Psoas muscle (tissue), 8 donors: ENCODE measurements around the gene NPLOC4. TPM values are rescaled to one million over a fixed set of nuclear protein-coding genes. Genes with fewer than 3 reads are reported as not detected.

Experiments
- ATAC-seq, 4 donors: fragments of 200-7000 bp; cut with Tn5 transposase; one replicate each; pipeline ENCODE4 v1.9.1; 2020; ENCODE audit warnings: moderate library complexity in 3 of 4, mild to moderate bottlenecking in 2 of 4
- DNase-seq, 2 donors: peaks; one replicate each; pipeline ENCODE4 v3.0.0-alpha.2; 2020
- H3K27ac ChIP-seq: fragments of 200-600 bp; one replicate; pipeline ENCODE4 v1.8.0; 2022
- H3K27me3 ChIP-seq, 3 donors: fragments of 200-600 bp in 1 of 3; one replicate each; pipeline versions ENCODE4 v1.6.1 to v1.8.0; 2013 to 2022; ENCODE audit warnings: low read length in 2 of 3, mild to moderate bottlenecking in 2 of 3, moderate library complexity in 1 of 3; ENCODE audit not compliant: insufficient read depth in 3 of 3
- H3K36me3 ChIP-seq, 2 donors: fragments of 200-600 bp in 1 of 2; one replicate each; pipeline versions ENCODE4 v1.6.1 to v1.8.0; 2013 to 2022; ENCODE audit warnings: low read depth in 1 of 2, mild to moderate bottlenecking in 1 of 2, moderate library complexity in 1 of 2; ENCODE audit not compliant: insufficient read depth in 1 of 2
- H3K4me1 ChIP-seq: fragments of 200-600 bp; one replicate; pipeline ENCODE4 v1.8.0; 2022
- H3K4me3 ChIP-seq: fragments of 200-600 bp; one replicate; pipeline ENCODE4 v1.8.0; 2022; ENCODE audit warnings: mild to moderate bottlenecking
- H3K9me3 ChIP-seq: fragments of 200-600 bp; one replicate; pipeline ENCODE4 v1.8.0; 2022
- WGBS, 3 donors: extraction: QIAGEN DNeasy Blood & Tissue Kit; methylation state at CpG; one replicate each; pipeline versions ENCODE4 v1.1.6 to v1.1.7; 2013; 5-methylcytosine and 5-hydroxymethylcytosine counted together
- intact Hi-C, 2 donors: fragments of 100-400 bp; cut with DNase I; formaldehyde crosslinking; loops; one replicate each; pipeline versions ENCODE4 v1.11.0 to v1.14.2; 2022
- polyA plus RNA-seq, 3 donors: library from polyadenylated mRNA; stranded (reverse); fragments of 200-250 nt; gene quantifications; one replicate each; pipeline ENCODE4 v1.2.3, GENCODE V29; 2013
- total RNA-seq, 4 donors: library from RNA; stranded (reverse); fragmentation: NEBNext Ultra II Directional in 2 of 4; extraction: Animal tissue kit (Norgen Biotek cat#: 25700) in 2 of 4; gene quantifications; one replicate each; pipeline versions ENCODE4 v1.2.1 to v1.2.4, GENCODE V29; 2021 to 2023
- TF ChIP-seq, protein P1 (sequence below): fragments of 200-600 bp; IDR thresholded peaks from one replicate; pipeline ENCODE4 v1.8.0; 2022; ENCODE audit warnings: antibody characterized with exemption
- donor health status: healthy with polysubstance abuse.
- donor health status: DM: no; HTN: no; CAD: no; lungs with moderate emphysema.
- donor health status: Bipolar disorder and iron deficiency.
- donor health status: healthy.
- donor health status: DM: yes; HTN: yes; CAD: no.
- donor health status: DM: no; HTN: no; CAD: no.
- donor health status: DM: no; HTN: no; CAD: no.
- donor health status: DM: yes; HTN: yes; CAD: no.

Gene NPLOC4
- total and polyA plus RNA-seq, 7 donors: 87.3 to 414 (median 204) TPM

DNA sequence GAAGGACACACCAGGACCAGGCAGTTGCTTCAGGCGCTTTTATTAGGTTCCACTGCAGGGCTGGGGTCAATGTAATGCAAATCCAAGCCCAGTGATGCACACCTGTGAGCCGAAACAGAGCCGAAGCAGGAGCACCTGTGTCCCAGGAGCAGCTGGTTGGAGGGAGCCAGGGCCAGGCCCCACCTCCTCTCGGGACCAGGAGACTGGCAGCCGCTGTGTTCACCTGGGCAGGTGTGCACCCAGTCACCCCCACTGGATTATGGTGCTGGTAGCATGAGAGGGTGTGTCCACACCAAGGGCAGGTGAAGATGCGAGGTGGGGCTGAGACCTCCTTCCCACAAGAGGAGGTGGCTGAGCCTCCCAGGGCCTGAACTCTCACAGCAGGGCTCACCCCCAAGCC lies 80.0 kb downstream of the NPLOC4 start:
- ATAC-seq (no peak), DNase-seq (peak in 1 of 2 donors; percentile 40)
- no peak overlapping the region for H3K4me3 ChIP-seq
- TF ChIP-seq, protein P1, sequence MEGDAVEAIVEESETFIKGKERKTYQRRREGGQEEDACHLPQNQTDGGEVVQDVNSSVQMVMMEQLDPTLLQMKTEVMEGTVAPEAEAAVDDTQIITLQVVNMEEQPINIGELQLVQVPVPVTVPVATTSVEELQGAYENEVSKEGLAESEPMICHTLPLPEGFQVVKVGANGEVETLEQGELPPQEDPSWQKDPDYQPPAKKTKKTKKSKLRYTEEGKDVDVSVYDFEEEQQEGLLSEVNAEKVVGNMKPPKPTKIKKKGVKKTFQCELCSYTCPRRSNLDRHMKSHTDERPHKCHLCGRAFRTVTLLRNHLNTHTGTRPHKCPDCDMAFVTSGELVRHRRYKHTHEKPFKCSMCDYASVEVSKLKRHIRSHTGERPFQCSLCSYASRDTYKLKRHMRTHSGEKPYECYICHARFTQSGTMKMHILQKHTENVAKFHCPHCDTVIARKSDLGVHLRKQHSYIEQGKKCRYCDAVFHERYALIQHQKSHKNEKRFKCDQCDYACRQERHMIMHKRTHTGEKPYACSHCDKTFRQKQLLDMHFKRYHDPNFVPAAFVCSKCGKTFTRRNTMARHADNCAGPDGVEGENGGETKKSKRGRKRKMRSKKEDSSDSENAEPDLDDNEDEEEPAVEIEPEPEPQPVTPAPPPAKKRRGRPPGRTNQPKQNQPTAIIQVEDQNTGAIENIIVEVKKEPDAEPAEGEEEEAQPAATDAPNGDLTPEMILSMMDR: no peak
- intact Hi-C loops: loop anchor here in 1 of 2 donors (5.0 kb wide), 1 partner anchor 40 kb away; no protein-coding TSS in a partner anchor
- H3K27ac ChIP-seq: peak overlapping the region; percentile 65
- peaks cover 35% of the 10 kb centered on the region for H3K4me1 ChIP-seq
- H3K9me3 ChIP-seq: no peaks in the 10 kb centered on the region
- H3K36me3 ChIP-seq: peaks cover 5 to 57% of the 10 kb centered on the region in 2 donors
- H3K27me3 ChIP-seq: no peaks in the 10 kb centered on the region
- WGBS, 3 donors: 81 to 94% (median 85%) methylated on average over 6 of the region's 6 CpGs

DNA sequence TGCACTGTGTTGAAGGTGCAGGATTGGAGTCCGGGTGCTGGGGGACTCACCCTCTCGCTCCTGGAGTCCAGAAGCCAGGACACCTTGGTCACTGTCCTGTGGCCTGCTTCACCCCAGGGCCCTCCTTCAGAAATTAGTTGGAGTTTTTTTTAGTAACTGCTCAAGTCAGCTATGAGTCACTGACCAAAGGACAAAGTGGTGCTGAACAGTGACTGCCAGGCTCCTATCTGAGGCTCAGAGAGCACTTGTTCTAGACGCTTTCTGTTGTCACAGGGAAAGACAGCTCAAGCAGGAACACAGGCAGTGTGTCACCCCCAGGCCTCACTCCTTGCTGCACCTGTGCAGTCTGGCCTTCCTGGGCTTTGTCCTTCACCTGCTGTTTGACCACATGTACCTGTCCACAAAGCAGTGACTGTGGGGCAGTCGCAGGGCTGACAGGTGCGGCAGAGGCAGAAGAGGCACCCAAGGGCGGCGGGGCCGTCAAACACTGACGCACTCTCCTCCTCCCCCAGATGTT lies 80.7 kb downstream of the NPLOC4 start:
- H3K36me3 ChIP-seq: peaks cover 5 to 51% of the 10 kb centered on the region in 2 donors
- peak overlapping the region; percentile 65 for H3K27ac ChIP-seq
- TF ChIP-seq, protein P1: no peak
- intact Hi-C loops: loop anchor here in 1 of 2 donors (5.0 kb wide), 1 partner anchor 41 kb away; no protein-coding TSS in a partner anchor
- H3K27me3 ChIP-seq: no peaks in the 10 kb centered on the region
- H3K9me3 ChIP-seq: no peaks in the 10 kb centered on the region
- H3K4me1 ChIP-seq: peaks cover 35% of the 10 kb centered on the region
- no peak for DNase-seq
- peak; percentile 42 to 69 (median 56) for ATAC-seq
- H3K4me3 ChIP-seq: no peak overlapping the region
- WGBS, 3 donors: 65 to 85% (median 73%) methylated on average over 9 of the region's 9 CpGs

DNA sequence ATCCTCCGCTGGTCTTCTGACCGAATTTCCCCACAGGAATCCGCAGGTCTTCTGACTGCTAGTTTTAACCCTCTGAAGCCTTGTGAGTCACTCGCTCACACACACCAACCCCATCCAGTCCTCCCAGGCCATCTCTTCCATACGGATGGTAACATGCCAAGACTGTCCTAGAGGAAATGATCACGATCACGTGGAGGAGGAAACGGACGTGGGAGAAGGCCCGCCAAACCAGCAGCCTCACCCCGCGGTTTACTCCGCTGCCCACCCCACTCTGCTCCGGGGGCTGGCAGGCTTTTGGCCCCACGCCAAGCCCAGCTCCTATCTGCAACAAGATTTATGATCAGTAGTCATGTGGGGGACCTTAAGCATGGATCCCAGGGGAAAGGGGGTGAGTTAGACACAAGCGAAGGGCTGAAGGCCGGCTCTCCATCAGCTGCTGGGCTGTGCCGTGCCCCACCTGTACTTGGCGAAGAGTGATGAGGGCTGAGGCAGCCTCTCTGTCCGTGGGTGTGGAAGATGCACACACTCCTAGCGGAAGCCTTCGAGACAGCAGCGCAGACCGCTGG lies 83.2 kb downstream of the NPLOC4 start:
- ATAC-seq (peak; percentile 9 to 21 (median 14)), DNase-seq (no peak)
- Histone ChIP-seq H3K36me3 (peaks cover 2 to 44% of the 10 kb centered on the region in 2 donors), H3K4me3 (peak overlapping the region; percentile 96), H3K27ac (peak overlapping the region; percentile 81), H3K27me3 (no peaks in the 10 kb centered on the region), H3K9me3 (no peaks in the 10 kb centered on the region), H3K4me1 (peaks cover 44% of the 10 kb centered on the region)
- TF ChIP-seq, protein P1: no peak
- 30 to 35% (median 33%) methylated on average over 24 of the region's 24 CpGs for WGBS, 3 donors
- intact Hi-C loops: loop anchor here in 1 of 2 donors (5.0 kb wide), 1 partner anchor 36 kb away; no protein-coding TSS in a partner anchor

DNA sequence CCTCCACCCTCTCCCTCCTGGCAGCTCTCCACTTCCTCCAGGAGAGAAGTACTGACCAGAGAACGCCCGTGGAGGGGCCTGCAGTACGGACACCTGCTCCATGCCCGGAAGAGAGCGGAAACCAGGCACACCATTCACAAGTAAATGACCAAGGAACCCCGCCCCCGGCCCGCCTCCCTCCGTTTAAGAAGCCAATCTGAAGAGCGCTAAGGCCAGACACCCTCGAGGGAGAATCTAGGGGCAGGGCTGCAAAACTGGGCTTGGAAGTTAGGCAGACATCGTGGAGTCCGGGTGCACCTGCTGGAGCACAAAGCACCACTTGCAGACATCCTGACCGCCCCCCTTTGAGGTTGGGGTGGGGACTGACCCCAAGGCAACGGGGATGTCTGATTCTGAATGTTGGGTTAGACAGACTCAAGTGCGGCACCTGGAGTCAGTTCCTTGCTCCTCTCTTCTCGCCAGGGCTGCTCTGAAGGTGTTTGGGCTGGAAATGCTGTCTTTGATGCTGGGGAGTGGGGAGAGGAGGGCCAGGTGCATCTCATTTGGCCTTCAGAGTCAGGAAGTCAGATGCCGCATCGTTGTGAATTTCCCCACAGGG lies 83.8 kb downstream of the NPLOC4 start:
- TF ChIP-seq, protein P1: no peak
- H3K27ac ChIP-seq: peak overlapping the region; percentile 81
- H3K36me3 ChIP-seq: peaks cover 0 to 44% of the 10 kb centered on the region in 2 donors
- peak overlapping the region; percentile 96 for H3K4me3 ChIP-seq
- 5 to 7% (median 5%) methylated on average over 19 of the region's 19 CpGs for WGBS, 3 donors
- peaks cover 44% of the 10 kb centered on the region for H3K4me1 ChIP-seq
- intact Hi-C loops: loop anchor here in 1 of 2 donors (5.0 kb wide), 1 partner anchor 36 kb away; no protein-coding TSS in a partner anchor
- ATAC-seq (peak; percentile 20 to 54 (median 32)), DNase-seq (peak; percentile 75 to 77)
- no peaks in the 10 kb centered on the region for H3K9me3 ChIP-seq
- no peaks in the 10 kb centered on the region for H3K27me3 ChIP-seq
